Measurements from ENCODE around the gene NOTCH1.

The NOTCH1 gene

DNA sequence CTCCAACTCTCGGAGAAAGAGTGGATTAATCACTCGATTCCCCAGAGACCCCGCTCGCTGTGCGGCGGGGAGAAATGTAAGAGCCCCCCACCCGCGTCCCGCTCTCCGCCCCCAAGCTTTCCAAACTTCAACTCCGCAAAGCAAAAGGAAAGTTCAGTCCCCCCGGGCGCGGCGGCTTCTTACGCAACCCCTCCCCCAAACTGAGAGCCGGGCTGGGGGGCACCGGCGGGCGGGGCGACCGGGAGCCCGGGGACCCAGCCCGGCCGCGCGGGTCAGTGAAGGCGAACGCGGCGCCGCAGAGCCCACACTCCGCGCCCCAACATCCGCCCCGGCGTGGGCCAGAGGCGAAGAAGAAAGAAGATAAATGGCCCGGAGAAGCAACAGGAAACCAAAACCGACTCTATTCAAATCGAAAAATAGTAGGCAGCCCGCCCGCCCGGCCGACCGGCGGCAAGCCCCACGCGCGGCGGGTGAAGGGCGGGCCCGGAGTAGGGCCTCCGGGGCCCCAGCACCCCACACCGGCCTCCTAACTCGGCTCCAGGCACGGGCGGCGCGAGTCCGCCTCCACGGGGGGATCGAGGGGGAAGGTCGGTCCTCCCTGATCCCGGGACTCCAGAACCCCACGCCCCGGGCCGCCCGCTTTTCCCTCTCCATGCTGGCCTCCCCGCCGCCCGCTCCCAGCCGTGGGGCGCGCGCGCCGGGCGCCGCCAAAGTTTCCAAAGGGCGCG lies 720 bp downstream of the NOTCH1 start:
- DNase-seq (ENCODE audit: low read depth) = peak; percentile 44

DNA sequence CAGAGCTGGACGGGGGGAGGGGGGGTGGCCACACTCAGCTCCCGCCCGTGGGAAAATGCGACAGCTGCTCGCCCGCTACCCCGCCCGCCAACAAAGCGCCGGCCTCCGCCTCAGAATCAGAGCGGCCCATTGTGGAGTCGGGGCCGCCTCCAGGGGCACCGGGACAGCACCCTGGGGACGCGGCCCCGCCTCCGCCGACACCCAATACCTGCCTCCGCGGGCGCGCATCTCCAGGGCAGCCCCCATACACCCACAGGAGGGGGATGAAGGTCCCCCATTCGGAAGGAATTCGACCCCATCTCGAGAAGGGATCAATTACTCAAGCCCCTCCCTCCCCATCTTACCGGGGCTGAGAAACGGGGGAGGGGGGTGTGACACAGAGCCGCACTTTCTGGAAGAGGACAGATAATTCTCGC lies 1.3 kb downstream of the NOTCH1 start:
- DNase-seq (ENCODE audit: low read depth) = no peak

- DNase-seq (ENCODE audit: low read depth) = no peak
Measured at GRCh38 chr9:136543830-136544547, 1.9 kb downstream of the NOTCH1 start.

GRCh38 chr9:136543280-136543679 lies 2.6 kb downstream of the NOTCH1 start:
- DNase-seq (ENCODE audit: low read depth) = no peak

GRCh38 chr9:136542241-136543040 lies 3.4 kb downstream of the NOTCH1 start:
- DNase-seq (ENCODE audit: low read depth) = no peak

DNA sequence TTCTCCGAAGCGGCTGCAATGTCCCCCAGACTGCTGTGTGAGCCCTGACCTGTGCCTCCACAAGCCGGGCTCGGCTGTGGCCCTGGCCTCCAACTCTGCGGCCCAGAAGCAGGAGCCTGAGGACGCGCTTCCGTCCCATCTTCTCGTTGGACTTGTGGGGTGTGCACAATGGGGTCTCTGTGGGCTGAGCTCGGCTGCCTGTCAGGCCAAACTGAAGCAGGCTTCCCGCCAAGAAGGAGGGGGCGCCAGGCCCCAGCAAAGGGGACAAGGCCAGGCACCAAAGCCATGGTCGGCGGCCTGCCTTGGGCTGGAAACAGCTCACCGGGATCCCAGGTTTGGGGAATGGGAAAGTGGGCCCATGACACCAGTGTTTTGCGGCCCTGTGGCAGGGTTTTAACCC lies 4.1 kb downstream of the NOTCH1 start:
- DNase-seq (ENCODE audit: low read depth) = no peak

DNA sequence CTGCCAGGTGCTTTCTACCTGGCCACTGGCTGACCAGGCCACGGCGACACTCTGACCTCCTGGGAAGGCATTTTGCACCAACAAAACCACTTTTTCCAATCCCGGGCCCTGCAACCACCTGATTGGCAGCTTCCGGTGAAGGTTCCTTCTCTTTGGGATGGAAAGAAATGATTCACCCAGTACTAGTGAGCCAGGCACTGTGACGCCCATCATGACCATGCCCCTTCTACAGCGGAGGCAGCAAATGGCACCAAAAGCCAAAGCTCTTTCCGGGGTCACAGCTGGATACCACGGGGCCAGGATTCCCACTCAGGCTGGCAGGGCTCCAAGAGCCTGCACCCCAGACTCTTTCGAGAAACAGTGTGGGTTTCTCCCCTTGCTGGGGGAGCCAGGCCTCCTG lies 4.7 kb downstream of the NOTCH1 start:
- no peak for DNase-seq (ENCODE audit: low read depth)

DNA sequence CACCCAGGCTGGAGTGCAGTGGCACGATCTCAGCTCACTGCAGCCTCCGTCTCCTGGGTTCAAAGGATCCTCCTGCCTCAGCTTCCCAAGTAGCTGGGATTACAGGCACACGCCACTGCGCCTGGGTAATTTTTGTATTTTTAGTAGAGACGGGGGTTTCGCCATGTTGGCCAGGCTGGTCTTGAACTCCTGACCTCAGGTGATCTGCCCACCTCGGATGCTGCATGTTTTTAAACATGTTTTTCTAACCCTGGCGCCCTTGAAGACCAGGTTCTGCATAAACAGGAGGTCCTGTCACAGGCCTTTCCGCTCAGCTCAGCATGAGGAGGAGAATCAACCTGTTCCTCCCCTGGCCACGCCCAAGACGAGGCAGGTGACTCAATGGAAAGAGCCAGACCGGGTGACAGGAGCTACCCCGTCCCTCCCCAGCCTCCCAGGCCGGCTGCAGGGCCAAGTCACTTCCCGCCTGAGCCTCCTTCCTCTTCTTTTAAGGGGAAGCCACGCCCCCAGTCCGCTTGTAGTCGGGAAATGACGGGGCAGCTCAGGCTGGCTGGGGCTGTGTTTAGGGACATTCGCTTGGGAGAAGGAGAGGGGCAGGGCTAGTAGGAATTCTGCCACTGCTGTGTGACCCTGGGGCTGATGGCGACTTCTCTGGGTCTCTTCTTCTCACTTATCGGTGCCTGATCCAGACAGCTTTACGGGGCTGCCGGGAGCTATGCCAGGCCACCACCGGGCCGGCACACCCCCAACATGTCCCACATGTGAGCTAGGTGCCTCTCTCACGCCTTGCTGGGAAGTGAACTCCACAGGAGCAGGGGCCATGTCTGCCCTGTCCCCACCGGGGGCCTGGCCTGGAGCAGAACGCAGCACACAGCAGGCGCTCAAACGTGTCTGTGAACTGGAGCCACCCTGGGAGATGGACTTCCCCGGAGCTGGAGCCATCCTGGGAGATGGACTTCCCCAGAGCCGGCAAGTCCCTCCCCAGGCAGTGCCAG lies 6.1 kb downstream of the NOTCH1 start:
- peak; percentile 65 for DNase-seq (ENCODE audit: low read depth)

- no peak for DNase-seq (ENCODE audit: low read depth)
Measured at GRCh38 chr9:136538599-136539426, 7.0 kb downstream of the NOTCH1 start.

DNA sequence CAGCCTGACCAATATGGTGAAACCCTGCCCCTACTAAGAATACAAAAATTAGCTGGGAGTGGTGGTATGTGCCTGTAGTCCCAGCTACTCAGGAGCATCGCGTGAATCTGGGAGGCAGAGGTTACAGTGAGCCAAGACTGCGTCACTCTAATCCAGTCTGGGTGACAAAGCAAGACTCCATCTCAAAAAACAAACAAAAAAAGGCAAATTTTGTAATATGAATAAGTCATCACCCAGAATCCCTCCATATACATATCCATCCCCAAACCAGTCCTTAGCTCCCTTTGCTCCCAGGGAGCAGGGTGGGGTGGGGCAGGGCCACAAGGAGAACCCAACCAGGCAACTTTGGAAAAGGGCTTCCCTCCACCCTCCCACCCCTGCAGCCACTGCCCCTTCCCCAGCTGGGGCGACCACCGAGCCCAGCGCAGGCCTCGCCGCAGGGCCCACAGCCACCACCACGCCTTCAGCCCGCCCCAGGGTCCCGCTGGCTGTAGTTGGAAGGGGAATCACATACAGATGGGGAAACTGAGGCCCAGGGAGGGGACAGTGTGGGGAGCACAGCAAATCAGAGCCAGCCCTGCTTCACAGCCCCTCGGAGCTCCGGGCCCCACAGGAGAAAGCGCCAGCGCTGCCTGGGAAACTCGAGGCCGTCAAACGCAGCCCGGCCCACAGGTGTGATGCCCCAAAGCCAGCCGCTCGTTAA lies 7.8 kb downstream of the NOTCH1 start:
- DNase-seq (ENCODE audit: low read depth) = no peak

DNA sequence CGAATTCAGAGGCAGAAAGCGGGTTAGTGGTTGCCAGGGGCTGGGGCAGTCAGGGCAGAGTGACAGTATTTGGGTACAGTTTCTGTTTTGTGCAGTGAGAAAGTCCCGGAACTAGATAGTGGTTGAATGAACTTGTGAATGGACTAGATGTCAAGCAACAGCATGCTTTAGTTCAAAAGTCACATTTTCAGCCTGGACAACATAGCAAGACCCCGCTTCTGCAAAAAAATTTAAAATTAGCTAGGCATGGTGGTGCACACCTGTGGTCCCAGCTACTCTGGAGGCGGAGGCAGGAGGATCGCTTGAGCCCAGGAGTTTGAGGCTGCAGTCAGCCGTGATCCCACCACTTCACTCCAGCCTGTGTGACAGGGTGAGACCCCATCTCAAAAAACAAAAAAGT lies 8.4 kb downstream of the NOTCH1 start:
- DNase-seq (ENCODE audit: low read depth) = no peak

- DNase-seq (ENCODE audit: low read depth) = no peak
Measured at GRCh38 chr9:136536721-136537241, 9.1 kb downstream of the NOTCH1 start.

- DNase-seq (ENCODE audit: low read depth) = no peak
Measured at GRCh38 chr9:136536051-136536720, 9.7 kb downstream of the NOTCH1 start.

GRCh38 chr9:136535070-136535469 lies 10.8 kb downstream of the NOTCH1 start:
- no peak for DNase-seq (ENCODE audit: low read depth)

DNA sequence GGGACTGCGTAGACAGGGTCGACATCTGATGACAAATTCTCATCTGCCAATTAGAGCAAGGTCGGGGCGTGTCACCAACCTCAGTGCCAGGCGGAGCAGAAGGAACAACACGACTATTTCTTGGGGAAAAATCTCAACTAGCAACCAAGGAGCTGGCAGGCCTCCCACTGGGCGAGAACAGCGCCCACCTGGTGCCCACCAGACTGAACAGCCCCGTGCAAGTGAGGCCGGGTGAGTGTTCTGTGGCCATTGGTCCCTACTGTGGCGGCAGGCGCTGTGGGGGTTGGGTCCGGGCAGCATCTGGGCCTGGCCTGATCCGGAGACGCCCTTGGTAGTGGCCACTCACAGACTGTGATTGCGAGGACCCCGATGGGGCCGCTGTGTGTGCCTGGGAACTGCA lies 11.5 kb downstream of the NOTCH1 start:
- no peak for DNase-seq (ENCODE audit: low read depth)

DNA sequence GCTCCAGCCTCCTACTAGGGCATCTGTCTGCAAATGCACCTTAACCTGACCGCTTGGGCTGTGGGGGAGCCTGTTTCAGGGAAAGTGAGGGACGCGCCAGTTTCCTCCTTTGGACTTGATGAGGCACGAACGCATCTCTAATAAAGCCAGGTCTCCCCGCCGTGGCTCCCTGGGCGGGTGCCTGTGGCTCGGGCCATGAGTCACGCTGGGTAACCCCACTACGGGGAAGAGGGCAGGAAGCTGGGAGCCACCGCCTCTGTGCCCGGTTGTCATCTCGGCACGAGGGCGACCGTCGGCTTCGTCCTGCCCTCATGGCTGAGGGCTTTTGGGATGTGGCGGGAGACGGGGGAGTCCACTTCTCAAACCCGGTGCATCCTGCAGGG lies 12.1 kb downstream of the NOTCH1 start:
- no peak for DNase-seq (ENCODE audit: low read depth)

DNA sequence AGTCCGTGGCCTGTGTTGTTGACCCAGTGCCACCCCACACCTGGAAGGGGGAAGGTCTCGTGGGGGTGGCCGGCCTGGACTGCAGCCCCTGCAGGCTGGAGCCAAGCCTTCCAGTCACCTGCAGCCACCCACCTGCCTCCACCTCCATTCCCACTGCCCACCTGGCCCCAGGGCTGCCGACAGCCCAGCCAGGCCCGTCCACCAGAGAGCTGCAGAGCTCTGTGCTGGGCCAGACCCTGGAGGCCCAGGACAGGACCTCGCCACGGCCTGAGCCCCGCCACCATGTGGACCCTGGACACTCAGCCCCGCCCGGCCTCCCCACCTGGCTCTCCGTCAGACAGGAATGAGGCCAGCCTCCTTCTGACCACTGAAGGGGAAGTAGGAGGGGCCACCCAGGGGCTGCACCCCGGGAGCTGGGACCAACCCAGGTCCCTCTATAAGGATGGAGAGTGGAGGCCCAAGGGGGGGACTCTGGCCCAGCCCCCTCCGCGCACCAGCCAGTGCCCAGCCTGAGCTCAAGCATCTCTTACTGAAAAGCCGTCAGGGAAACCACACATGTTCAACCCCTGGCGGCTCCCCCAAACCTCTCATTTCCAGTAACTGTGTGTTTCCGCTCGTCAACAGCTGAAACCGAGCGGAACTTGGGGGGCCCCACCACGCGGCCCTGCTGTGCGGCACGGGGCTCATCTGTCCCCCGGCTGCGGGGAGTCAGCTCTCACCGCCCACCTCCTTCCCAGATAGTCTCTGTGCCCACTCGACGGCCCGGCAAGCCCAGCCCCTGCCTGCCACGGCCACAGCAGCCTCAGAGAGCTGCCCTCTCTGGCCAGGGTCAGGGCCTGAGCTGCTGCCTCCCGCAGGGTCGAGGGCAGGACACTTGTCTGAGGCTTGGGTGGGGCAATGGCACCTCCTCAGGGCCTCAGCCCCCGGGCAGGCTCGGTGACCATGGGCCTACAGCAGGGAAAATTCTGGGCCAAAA lies 12.8 kb downstream of the NOTCH1 start:
- peak; percentile 41 for DNase-seq (ENCODE audit: low read depth)

All from stimulated activated CD8-positive, alpha-beta memory T cell treated with anti-CD3 and anti-CD28 coated beads, Interleukin-15, amount 100 ng/mL, for 24 hours (primary cell).